ENCODE results near the gene PDZRN3. TPM values are rescaled to one million over a fixed set of nuclear protein-coding genes. Genes with fewer than 3 reads are reported as not detected.
A peak's percentile ranks its signal among the peaks of the same experiment; 100 is the strongest.

PDZRN3 gene
- total and polyA plus RNA-seq, 2 donors (not counting 1 experiment from before 2014, with no cell fraction given) = 14.6 to 56.3 TPM

DNA sequence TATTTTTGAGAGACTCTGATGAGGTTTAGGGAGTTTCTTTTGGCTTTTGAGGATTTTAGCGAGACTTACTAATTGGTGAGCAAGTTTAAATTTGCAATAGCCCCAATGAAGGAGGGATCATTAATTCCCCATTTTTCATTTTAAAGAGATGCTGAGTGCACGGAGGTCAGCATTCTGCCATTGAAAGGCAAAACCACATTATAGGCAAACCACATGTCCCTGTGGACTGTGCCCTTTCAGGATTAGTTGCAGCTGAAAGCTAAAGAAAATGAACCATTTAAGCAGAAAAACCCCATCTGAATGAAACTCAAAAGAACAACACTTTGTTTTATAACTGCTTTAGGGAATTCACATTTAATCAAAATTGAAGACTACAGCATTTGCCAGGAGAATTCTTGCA is 246.5 kb downstream of the PDZRN3 start:
- H3K27me3 ChIP-seq (ENCODE audit: control insufficient read depth, insufficient read depth, low read length) = no peaks in the 10 kb centered on the region
- H3K9ac ChIP-seq (ENCODE audit: insufficient read depth, low read length) = no peak overlapping the region
- no peak overlapping the region for H3K4me2 ChIP-seq (ENCODE audit: extremely low read depth, insufficient read depth, low read length)
- no peak overlapping the region for H2AFZ ChIP-seq (ENCODE audit: low read length)
- no peak for DNase-seq (ENCODE audit: low read depth in 2 of 2)
- no peak for TF ChIP-seq EZH2 (IDR thresholded peaks at IDR 0.05; ENCODE audit: low read length, missing control alignments)
- TF ChIP-seq, protein P1, sequence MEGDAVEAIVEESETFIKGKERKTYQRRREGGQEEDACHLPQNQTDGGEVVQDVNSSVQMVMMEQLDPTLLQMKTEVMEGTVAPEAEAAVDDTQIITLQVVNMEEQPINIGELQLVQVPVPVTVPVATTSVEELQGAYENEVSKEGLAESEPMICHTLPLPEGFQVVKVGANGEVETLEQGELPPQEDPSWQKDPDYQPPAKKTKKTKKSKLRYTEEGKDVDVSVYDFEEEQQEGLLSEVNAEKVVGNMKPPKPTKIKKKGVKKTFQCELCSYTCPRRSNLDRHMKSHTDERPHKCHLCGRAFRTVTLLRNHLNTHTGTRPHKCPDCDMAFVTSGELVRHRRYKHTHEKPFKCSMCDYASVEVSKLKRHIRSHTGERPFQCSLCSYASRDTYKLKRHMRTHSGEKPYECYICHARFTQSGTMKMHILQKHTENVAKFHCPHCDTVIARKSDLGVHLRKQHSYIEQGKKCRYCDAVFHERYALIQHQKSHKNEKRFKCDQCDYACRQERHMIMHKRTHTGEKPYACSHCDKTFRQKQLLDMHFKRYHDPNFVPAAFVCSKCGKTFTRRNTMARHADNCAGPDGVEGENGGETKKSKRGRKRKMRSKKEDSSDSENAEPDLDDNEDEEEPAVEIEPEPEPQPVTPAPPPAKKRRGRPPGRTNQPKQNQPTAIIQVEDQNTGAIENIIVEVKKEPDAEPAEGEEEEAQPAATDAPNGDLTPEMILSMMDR (conservative IDR thresholded peaks at IDR 0.05 in 1 of 2, IDR thresholded peaks at IDR 0.05 in 1 of 2; ENCODE audit: low read depth in 1 of 2, low read length in 2 of 2) = no peak
- H3K9me3 ChIP-seq (ENCODE audit: control insufficient read depth, insufficient read depth, low read depth, low read length) = no peaks in the 10 kb centered on the region
- no peak overlapping the region for H3K4me3 ChIP-seq (replicated peaks in 1 of 4; ENCODE audit: control extremely low read depth in 1 of 4, insufficient read depth in 1 of 4, low read depth in 3 of 4, low read length in 4 of 4)
- no peaks in the 10 kb centered on the region for H3K4me1 ChIP-seq (ENCODE audit: control insufficient read depth, extremely low read depth, insufficient read depth, low read length)
- no peaks in the 10 kb centered on the region for H4K20me1 ChIP-seq (ENCODE audit: control insufficient read depth, extremely low read depth, insufficient read depth, low read length)
- H3K36me3 ChIP-seq (ENCODE audit: control insufficient read depth, insufficient read depth, low read length) = no peaks in the 10 kb centered on the region
- no peaks in the 10 kb centered on the region for H3K79me2 ChIP-seq (ENCODE audit: control insufficient read depth, insufficient read depth, low read length)
- no peak overlapping the region for H3K27ac ChIP-seq (ENCODE audit: insufficient read depth, low read length)

DNA sequence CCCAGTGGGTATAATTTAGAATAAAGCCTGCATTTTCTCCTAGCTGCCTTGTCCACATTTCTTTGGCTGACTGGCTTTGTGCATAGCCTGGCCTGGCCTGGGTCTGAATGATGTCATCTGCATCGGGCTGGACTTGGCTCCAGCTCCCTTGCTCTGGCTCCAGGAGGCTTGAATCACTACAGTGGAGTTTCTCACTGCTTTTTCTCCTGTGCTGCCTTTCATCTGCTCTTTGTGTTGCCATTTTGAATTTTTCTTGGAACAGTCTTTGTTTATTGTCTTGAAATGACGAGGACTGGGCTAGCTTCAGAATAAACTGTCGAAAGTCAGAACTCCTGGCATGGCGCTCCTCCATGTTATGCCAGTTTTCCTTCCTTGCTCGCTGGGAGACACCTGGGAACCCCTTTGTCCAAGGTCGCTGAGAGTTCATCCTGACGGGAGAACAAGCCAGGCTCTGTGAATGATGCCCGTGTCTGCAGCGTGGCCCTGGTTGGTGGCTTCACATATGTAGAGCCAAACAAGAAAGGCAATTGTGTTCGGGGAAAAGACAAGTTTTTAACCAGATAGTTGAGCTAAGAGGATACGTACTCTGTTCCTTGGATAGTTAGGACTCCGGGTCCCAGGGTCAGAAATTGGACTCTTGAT is 258.9 kb downstream of the PDZRN3 start:
- Histone ChIP-seq H3K79me2 (ENCODE audit: control insufficient read depth, insufficient read depth, low read length) (no peaks in the 10 kb centered on the region), H3K4me3 (replicated peaks in 1 of 4; ENCODE audit: control extremely low read depth in 1 of 4, insufficient read depth in 1 of 4, low read depth in 3 of 4, low read length in 4 of 4) (no peak overlapping the region), H4K20me1 (ENCODE audit: control insufficient read depth, extremely low read depth, insufficient read depth, low read length) (no peaks in the 10 kb centered on the region), H3K27ac (ENCODE audit: insufficient read depth, low read length) (no peak overlapping the region), H3K9ac (ENCODE audit: insufficient read depth, low read length) (no peak overlapping the region), H2AFZ (ENCODE audit: low read length) (peak overlapping the region; percentile 51), H3K9me3 (ENCODE audit: control insufficient read depth, insufficient read depth, low read depth, low read length) (no peaks in the 10 kb centered on the region), H3K4me1 (ENCODE audit: control insufficient read depth, extremely low read depth, insufficient read depth, low read length) (no peaks in the 10 kb centered on the region), H3K4me2 (ENCODE audit: extremely low read depth, insufficient read depth, low read length) (peak overlapping the region; percentile 44), H3K36me3 (ENCODE audit: control insufficient read depth, insufficient read depth, low read length) (no peaks in the 10 kb centered on the region), H3K27me3 (ENCODE audit: control insufficient read depth, insufficient read depth, low read length) (no peaks in the 10 kb centered on the region)
- TF ChIP-seq EZH2 (IDR thresholded peaks at IDR 0.05; ENCODE audit: low read length, missing control alignments) = no peak
- TF ChIP-seq, protein P1 (conservative IDR thresholded peaks at IDR 0.05 in 1 of 2, IDR thresholded peaks at IDR 0.05 in 1 of 2; ENCODE audit: low read depth in 1 of 2, low read length in 2 of 2) = no peak
- peak; percentile 73 to 76 for DNase-seq (ENCODE audit: low read depth in 2 of 2)

DNA sequence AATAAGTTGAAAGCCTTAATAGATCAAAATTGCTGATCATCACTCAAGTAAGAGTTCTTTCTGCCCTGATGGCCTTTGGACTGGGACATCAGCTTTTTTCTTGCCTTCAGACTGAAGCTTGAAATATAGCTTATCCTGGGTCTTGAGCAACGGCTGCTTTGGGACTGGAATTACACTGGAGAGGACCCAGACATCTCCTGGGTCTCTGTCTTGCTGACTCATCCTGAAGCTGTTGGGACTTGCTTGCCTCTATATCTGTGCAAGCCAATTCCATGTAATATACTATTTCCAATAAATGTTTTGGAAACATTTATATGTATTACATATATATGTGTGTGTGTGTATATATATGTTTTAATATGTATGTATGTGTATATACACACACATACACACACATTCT is 260.2 kb downstream of the PDZRN3 start:
- no peak overlapping the region for H3K27ac ChIP-seq (ENCODE audit: insufficient read depth, low read length)
- TF ChIP-seq EZH2 (IDR thresholded peaks at IDR 0.05; ENCODE audit: low read length, missing control alignments) = no peak
- TF ChIP-seq, protein P1 (conservative IDR thresholded peaks at IDR 0.05 in 1 of 2, IDR thresholded peaks at IDR 0.05 in 1 of 2; ENCODE audit: low read depth in 1 of 2, low read length in 2 of 2) = no peak
- H3K4me3 ChIP-seq (replicated peaks in 1 of 4; ENCODE audit: control extremely low read depth in 1 of 4, insufficient read depth in 1 of 4, low read depth in 3 of 4, low read length in 4 of 4) = no peak overlapping the region
- no peaks in the 10 kb centered on the region for H3K4me1 ChIP-seq (ENCODE audit: control insufficient read depth, extremely low read depth, insufficient read depth, low read length)
- H3K9ac ChIP-seq (ENCODE audit: insufficient read depth, low read length) = no peak overlapping the region
- DNase-seq (ENCODE audit: low read depth in 2 of 2) = no peak
- H3K4me2 ChIP-seq (ENCODE audit: extremely low read depth, insufficient read depth, low read length) = no peak overlapping the region
- no peaks in the 10 kb centered on the region for H4K20me1 ChIP-seq (ENCODE audit: control insufficient read depth, extremely low read depth, insufficient read depth, low read length)
- no peaks in the 10 kb centered on the region for H3K27me3 ChIP-seq (ENCODE audit: control insufficient read depth, insufficient read depth, low read length)
- no peaks in the 10 kb centered on the region for H3K36me3 ChIP-seq (ENCODE audit: control insufficient read depth, insufficient read depth, low read length)
- H3K79me2 ChIP-seq (ENCODE audit: control insufficient read depth, insufficient read depth, low read length) = no peaks in the 10 kb centered on the region
- no peaks in the 10 kb centered on the region for H3K9me3 ChIP-seq (ENCODE audit: control insufficient read depth, insufficient read depth, low read depth, low read length)
- no peak overlapping the region for H2AFZ ChIP-seq (ENCODE audit: low read length)

Measured in fibroblast of lung (primary cell).